ENCODE data around the gene ADH1B. TPM values are rescaled to one million over a fixed set of nuclear protein-coding genes. Genes with fewer than 3 reads are reported as not detected.
"Not testable (repeated sequence)": the region's sequence is repeated elsewhere in the genome, so short reads cannot be mapped to it uniquely, and the experiment has no call there.

Gene ADH1B
- total RNA-seq, 1 donor from 2014 or later = not detected

- TF ChIP-seq, protein P1, sequence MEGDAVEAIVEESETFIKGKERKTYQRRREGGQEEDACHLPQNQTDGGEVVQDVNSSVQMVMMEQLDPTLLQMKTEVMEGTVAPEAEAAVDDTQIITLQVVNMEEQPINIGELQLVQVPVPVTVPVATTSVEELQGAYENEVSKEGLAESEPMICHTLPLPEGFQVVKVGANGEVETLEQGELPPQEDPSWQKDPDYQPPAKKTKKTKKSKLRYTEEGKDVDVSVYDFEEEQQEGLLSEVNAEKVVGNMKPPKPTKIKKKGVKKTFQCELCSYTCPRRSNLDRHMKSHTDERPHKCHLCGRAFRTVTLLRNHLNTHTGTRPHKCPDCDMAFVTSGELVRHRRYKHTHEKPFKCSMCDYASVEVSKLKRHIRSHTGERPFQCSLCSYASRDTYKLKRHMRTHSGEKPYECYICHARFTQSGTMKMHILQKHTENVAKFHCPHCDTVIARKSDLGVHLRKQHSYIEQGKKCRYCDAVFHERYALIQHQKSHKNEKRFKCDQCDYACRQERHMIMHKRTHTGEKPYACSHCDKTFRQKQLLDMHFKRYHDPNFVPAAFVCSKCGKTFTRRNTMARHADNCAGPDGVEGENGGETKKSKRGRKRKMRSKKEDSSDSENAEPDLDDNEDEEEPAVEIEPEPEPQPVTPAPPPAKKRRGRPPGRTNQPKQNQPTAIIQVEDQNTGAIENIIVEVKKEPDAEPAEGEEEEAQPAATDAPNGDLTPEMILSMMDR (IDR thresholded peaks at IDR 0.05) = no peak
- ATAC-seq (ENCODE audit: low read depth) (no peak), DNase-seq (no peak)
- no peak within 1 kb of the TSS for H3K27ac Mint-ChIP-seq
- intact Hi-C loops (cut with micrococcal nuclease) = no loop called here
- no peaks in the 10 kb centered on the region for H3K4me1 Mint-ChIP-seq
- CTCF ChIA-PET = no interaction called here
- H3K9me3 Mint-ChIP-seq = peaks cover 5% of the 10 kb centered on the region
- POLR2A ChIA-PET = no interaction called here
- no peaks in the 10 kb centered on the region for H3K36me3 Mint-ChIP-seq (ENCODE audit: low read depth)
- no peak within 1 kb of the TSS for H3K4me3 Mint-ChIP-seq
- no peaks in the 10 kb centered on the region for H3K27me3 Mint-ChIP-seq
Observed at GRCh38 chr4:99352602-99353537, 31.7 kb upstream of the ADH1B start, which contains the start of gene ADH1C. ADH1C (minus strand) TSS chr4:99352746; CDS start chr4:99352675, 71 bp downstream.

DNA sequence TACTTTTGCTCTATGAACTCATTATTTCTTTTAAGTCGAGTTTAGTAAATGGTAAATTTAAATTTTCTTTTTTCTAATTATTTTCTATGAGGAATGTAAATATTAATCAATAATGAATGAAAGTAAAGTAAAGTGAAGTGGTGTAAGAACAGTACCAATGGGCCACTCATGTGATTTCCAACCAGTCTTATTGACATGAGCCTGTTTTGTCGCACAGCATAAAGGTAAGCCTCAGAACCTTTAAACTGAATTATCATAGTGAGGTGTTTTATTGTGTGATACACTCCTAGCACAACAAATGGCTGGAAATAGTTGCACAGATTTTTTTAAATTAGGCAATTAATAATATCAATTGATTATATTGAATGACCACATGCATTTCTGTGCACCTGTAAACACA, 30.3 kb upstream of the ADH1B start:
- H3K4me3 Mint-ChIP-seq = no peak overlapping the region
- DNase-seq (no peak), ATAC-seq (ENCODE audit: low read depth) (no peak)
- peaks cover 5% of the 10 kb centered on the region for H3K9me3 Mint-ChIP-seq
- no peaks in the 10 kb centered on the region for H3K36me3 Mint-ChIP-seq (ENCODE audit: low read depth)
- no peaks in the 10 kb centered on the region for H3K27me3 Mint-ChIP-seq
- no peak overlapping the region for H3K27ac Mint-ChIP-seq
- TF ChIP-seq, protein P1 (IDR thresholded peaks at IDR 0.05) = no peak
- no peaks in the 10 kb centered on the region for H3K4me1 Mint-ChIP-seq
- CTCF ChIA-PET = no interaction called here
- intact Hi-C loops (cut with micrococcal nuclease) = no loop called here
- POLR2A ChIA-PET = no interaction called here

- intact Hi-C loops (cut with micrococcal nuclease) = no loop called here
- Mint-ChIP-seq H3K27ac (no peak overlapping the region), H3K4me3 (no peak overlapping the region), H3K9me3 (peaks cover 3% of the 10 kb centered on the region), H3K27me3 (no peaks in the 10 kb centered on the region), H3K4me1 (no peaks in the 10 kb centered on the region), H3K36me3 (ENCODE audit: low read depth) (no peaks in the 10 kb centered on the region)
- TF ChIP-seq, protein P1 (IDR thresholded peaks at IDR 0.05) = no peak
- ATAC-seq (ENCODE audit: low read depth) = no peak
- CTCF ChIA-PET = no interaction called here
- no peak for DNase-seq
- POLR2A ChIA-PET = no interaction called here
Observed at GRCh38 chr4:99349338-99349737, 28.1 kb upstream of the ADH1B start.

DNA sequence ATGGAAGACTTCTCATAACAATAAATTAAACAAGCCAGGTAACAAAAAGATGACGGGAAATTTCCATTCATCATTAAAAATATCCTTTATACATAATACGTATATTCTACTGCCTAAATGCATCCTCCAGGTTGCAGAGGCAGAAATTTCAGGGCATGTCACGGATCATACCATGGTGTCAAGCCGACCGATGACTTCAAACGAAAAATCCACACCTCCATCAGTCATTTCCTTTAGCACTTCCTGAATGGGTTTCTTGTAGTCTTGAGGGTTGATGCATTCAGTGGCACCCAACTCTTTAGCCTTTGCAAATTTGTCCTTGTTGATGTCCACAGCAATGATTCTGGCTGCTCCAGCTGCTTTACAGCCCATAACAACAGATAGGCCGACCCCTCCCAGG, 21.4 kb upstream of the ADH1B start:
- H3K27ac Mint-ChIP-seq; DNase-seq; POLR2A ChIA-PET; H3K36me3 Mint-ChIP-seq (ENCODE audit: low read depth); H3K9me3 Mint-ChIP-seq; CTCF ChIA-PET; H3K4me1 Mint-ChIP-seq; H3K4me3 Mint-ChIP-seq; H3K27me3 Mint-ChIP-seq; intact Hi-C loops (cut with micrococcal nuclease); ATAC-seq (ENCODE audit: low read depth): not testable (repeated sequence)

DNA sequence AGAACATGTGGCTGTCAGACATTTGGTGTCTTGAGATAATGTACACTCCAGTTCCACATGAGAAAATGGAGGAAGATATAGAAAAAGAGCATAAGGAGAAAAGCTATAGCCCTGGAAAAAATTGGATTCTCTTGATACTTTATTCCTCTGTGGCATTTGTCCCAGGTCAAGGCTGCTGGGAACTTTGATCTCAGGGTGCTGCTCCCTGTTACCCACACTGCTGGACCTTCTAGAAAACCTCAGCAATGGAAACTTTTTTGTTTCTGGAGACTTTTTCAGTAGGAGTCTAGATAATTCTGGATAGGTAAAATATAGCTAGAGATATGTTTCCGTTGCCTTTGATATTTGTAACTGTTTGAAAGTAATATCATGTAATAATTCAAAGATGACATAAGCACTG, 20.2 kb upstream of the ADH1B start:
- H3K4me1 Mint-ChIP-seq = no peaks in the 10 kb centered on the region
- intact Hi-C loops (cut with micrococcal nuclease) = no loop called here
- TF ChIP-seq, protein P1 (IDR thresholded peaks at IDR 0.05) = no peak
- DNase-seq = no peak
- ChIA-PET CTCF (no interaction called here), POLR2A (no interaction called here)
- no peaks in the 10 kb centered on the region for H3K27me3 Mint-ChIP-seq
- H3K36me3 Mint-ChIP-seq (ENCODE audit: low read depth) = no peaks in the 10 kb centered on the region
- H3K9me3 Mint-ChIP-seq = no peaks in the 10 kb centered on the region
- no peak for ATAC-seq (ENCODE audit: low read depth)
- H3K27ac Mint-ChIP-seq = no peak overlapping the region
- H3K4me3 Mint-ChIP-seq = no peak overlapping the region
